ENCODE results near the gene MCC.
A peak's percentile ranks its signal among the peaks of the same experiment; 100 is the strongest.

MCC gene

GRCh38 chr5:113302120-113302519 lies 186.1 kb downstream of the MCC start:
- no peak for DNase-seq (ENCODE audit: low read depth, low spot score)
- TF ChIP-seq CTCF (IDR thresholded peaks at IDR 0.05; ENCODE audit: insufficient read depth, low read length, missing control alignments): no peak
- ChIA-PET POLR2A (no interaction called here), CTCF (no interaction called here)
- no peak overlapping the region for H3K4me3 ChIP-seq (ENCODE audit: low read depth, low read length)

DNA sequence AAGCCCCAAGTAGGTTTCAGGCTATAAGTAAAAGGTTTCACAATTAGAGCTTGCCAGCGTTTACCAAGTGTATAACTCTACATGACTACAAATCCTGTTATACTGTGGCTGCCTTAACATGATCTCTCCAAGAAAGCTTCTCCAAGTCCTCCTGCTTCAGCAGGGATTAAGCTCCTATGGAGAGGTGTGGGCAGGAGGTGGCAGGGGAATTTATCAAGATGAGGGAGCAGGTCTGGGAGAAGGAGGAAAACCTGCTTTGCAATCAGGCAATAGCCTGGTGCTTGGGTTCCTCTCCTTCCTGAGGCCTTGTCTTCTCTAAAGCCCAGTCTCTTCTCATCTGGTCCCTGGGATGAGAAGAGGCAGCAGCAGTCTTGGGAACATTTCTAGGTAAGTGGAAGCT lies 188.7 kb downstream of the MCC start:
- ChIA-PET CTCF (no interaction called here), POLR2A (no interaction called here)
- no peak for DNase-seq (ENCODE audit: low read depth, low spot score)
- TF ChIP-seq CTCF (IDR thresholded peaks at IDR 0.05; ENCODE audit: insufficient read depth, low read length, missing control alignments): no peak
- no peak overlapping the region for H3K4me3 ChIP-seq (ENCODE audit: low read depth, low read length)

DNA sequence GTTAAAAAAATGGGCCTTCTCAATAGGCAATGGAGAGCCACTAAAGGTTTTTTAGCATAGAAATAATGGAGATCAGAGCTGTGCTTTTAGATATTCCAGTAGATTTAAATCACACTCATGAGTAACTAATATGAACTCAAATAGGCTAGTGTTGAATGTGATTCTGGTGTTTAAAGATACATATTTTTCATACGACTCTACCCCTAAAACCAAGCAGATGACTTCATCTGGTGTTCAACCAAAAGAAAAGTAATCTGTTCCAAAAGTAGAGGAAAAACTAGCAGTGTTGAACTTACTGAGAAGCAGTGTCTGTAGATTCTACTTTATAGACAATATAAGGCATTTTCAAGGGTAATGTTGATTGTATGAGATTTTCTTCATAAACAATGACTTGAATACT lies 191.6 kb downstream of the MCC start:
- DNase-seq (ENCODE audit: low read depth, low spot score): no peak
- no peak overlapping the region for H3K4me3 ChIP-seq (ENCODE audit: low read depth, low read length)
- CTCF ChIA-PET: no interaction called here
- POLR2A ChIA-PET: no interaction called here
- TF ChIP-seq CTCF (IDR thresholded peaks at IDR 0.05; ENCODE audit: insufficient read depth, low read length, missing control alignments): no peak

DNA sequence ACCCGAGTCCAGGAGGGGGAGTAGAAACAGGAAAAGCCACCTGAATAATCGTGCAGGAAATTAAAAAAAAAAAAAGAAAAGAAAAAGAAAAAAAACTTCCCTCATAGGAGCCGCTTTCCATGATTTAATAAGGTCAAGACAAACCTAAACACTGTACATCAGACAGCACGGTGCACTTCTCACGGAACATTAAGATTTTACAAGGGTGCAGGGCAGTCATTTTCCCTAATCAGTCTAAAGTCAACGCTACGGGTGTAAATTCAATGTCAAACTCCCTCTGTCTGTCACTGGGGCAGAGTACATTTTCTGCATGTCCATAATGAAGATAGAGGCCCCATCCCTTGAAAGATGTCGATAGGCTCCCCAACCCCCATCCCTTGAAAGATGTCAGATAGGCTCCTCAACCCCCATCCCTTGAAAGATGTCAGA lies 193.1 kb downstream of the MCC start:
- DNase-seq (ENCODE audit: low read depth, low spot score): no peak
- no peak for TF ChIP-seq CTCF (IDR thresholded peaks at IDR 0.05; ENCODE audit: insufficient read depth, low read length, missing control alignments)
- CTCF ChIA-PET: interaction anchor here (1.1 to 1.2 kb wide), 5 partner anchors 12 to 299 kb away, joined by 3 to 9 read pairs (median 3); no protein-coding TSS in a partner anchor
- H3K4me3 ChIP-seq (ENCODE audit: low read depth, low read length): peak overlapping the region; percentile 71
- POLR2A ChIA-PET: interaction anchor here (0.5 kb wide), 1 partner anchor 149 kb away, joined by 3 read pairs; no protein-coding TSS in a partner anchor

DNA sequence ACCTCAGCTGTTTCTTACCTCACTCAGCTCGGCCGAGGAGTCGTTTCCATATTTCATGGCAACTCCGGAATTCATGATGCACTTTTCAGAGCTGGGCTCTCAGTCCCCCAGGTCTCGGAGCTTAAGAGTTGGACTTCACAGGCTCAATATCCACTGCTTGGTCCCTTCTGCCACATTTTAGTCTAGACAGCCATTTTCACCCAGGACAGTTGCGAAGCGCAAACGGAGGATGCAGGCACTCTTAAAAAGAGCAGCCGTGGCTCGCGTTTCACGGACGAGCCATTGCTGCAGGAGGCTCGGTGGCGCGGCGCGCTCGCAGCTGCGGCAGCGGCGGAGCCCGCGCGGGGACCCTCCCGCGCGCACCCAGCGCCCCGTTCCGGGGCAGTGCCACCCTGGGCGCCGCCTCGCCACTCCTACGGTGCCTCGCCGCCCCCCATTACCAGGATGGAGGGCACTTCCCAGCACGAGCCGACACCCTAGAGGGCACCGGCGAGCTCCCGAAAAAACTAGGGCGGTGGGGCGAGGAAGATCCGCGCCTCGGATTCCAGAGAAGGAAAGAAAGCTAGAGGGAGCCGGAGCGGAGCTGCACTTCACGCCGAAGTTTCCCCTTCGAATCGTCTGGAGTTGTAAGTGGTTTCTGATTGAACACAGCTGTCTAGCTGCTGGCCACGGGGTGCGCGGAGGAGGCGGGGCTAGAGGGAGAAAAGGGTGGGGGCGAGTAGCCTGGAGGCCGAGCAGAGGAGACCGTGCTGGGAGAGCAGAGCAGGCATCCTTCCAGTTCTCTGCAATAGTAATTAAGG lies 193.7 kb downstream of the MCC start:
- peak overlapping the region; percentile 71 for H3K4me3 ChIP-seq (ENCODE audit: low read depth, low read length)
- ChIA-PET CTCF (interaction anchor here (1.1 to 1.4 kb wide), 6 partner anchors 11 to 298 kb away, joined by 3 to 9 read pairs (median 3); no protein-coding TSS in a partner anchor), POLR2A (interaction anchor here (0.5 kb wide), 1 partner anchor 149 kb away, joined by 3 read pairs; no protein-coding TSS in a partner anchor)
- peak; percentile 37 for DNase-seq (ENCODE audit: low read depth, low spot score)
- peak; percentile 4 for TF ChIP-seq CTCF (IDR thresholded peaks at IDR 0.05; ENCODE audit: insufficient read depth, low read length, missing control alignments)

- POLR2A ChIA-PET: no interaction called here
- TF ChIP-seq CTCF (IDR thresholded peaks at IDR 0.05; ENCODE audit: insufficient read depth, low read length, missing control alignments): no peak
- peak overlapping the region; percentile 71 for H3K4me3 ChIP-seq (ENCODE audit: low read depth, low read length)
- CTCF ChIA-PET: interaction anchor here (0.8 to 1.4 kb wide), 6 partner anchors 10 to 298 kb away, joined by 3 to 9 read pairs (median 3); no protein-coding TSS in a partner anchor
- no peak for DNase-seq (ENCODE audit: low read depth, low spot score)
Observed at GRCh38 chr5:113293975-113294310, 194.3 kb downstream of the MCC start.
